Measurements from ENCODE around the gene TBX6.

GRCh38 chr16:30054451-30054850 is 37.3 kb downstream of the TBX6 start:
- TF ChIP-seq, protein P1, sequence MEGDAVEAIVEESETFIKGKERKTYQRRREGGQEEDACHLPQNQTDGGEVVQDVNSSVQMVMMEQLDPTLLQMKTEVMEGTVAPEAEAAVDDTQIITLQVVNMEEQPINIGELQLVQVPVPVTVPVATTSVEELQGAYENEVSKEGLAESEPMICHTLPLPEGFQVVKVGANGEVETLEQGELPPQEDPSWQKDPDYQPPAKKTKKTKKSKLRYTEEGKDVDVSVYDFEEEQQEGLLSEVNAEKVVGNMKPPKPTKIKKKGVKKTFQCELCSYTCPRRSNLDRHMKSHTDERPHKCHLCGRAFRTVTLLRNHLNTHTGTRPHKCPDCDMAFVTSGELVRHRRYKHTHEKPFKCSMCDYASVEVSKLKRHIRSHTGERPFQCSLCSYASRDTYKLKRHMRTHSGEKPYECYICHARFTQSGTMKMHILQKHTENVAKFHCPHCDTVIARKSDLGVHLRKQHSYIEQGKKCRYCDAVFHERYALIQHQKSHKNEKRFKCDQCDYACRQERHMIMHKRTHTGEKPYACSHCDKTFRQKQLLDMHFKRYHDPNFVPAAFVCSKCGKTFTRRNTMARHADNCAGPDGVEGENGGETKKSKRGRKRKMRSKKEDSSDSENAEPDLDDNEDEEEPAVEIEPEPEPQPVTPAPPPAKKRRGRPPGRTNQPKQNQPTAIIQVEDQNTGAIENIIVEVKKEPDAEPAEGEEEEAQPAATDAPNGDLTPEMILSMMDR (IDR thresholded peaks at IDR 0.05), result no peak
- no peak for TF ChIP-seq POLR2A (IDR thresholded peaks at IDR 0.05)

Data from heart left ventricle (tissue), 13 donors.